H9 (cell line): Measurements from ENCODE around the gene GRB10. TPM values are rescaled to one million over a fixed set of nuclear protein-coding genes. Genes with fewer than 3 reads are reported as not detected.

Source experiments
- DNase-seq: peaks from one replicate; pipeline ENCODE4 v3.0.0-alpha.2; 2017
- H2AFZ ChIP-seq: one replicate; pipeline ENCODE4 v1.6.1; 2013; ENCODE audit warnings: mild to moderate bottlenecking, low read length, control low read depth, moderate library complexity
- H2AK5ac ChIP-seq: 2 replicates; pipeline ENCODE4 v1.6.1; 2013; ENCODE audit warnings: low read length, control low read depth, mixed read lengths; ENCODE audit not compliant: insufficient read length
- H2BK120ac ChIP-seq: one replicate; pipeline ENCODE4 v1.6.1; 2013; ENCODE audit warnings: low read depth, mild to moderate bottlenecking, low read length, control low read depth, inconsistent platforms; ENCODE audit not compliant: poor library complexity, severe bottlenecking
- H2BK12ac ChIP-seq: 2 replicates; pipeline ENCODE4 v1.6.1; 2013; ENCODE audit warnings: low read length, control low read depth, mixed read lengths, low read depth; ENCODE audit not compliant: insufficient read length
- H2BK15ac ChIP-seq: 2 replicates; pipeline ENCODE4 v1.6.1; 2013; ENCODE audit warnings: low read depth, low read length, control low read depth
- H2BK20ac ChIP-seq: one replicate; pipeline ENCODE4 v1.6.1; 2013; ENCODE audit warnings: low read depth, mild to moderate bottlenecking, low read length, control low read depth, inconsistent platforms; ENCODE audit not compliant: poor library complexity, severe bottlenecking
- H2BK5ac ChIP-seq: 2 replicates; pipeline ENCODE4 v1.6.1; 2013; ENCODE audit warnings: low read length, control low read depth, mixed read lengths; ENCODE audit not compliant: insufficient read length
- H3K14ac ChIP-seq: 2 replicates; pipeline ENCODE4 v1.6.1; 2013; ENCODE audit warnings: low read length, control low read depth; ENCODE audit not compliant: insufficient read depth
- H3K18ac ChIP-seq: 2 replicates; pipeline ENCODE4 v1.6.1; 2013; ENCODE audit warnings: low read depth, mild to moderate bottlenecking, mixed read lengths, low read length, control low read depth; ENCODE audit not compliant: insufficient read length
- H3K23ac ChIP-seq: 2 replicates; pipeline ENCODE4 v1.6.1; 2013; ENCODE audit warnings: low read length, control low read depth, mixed read lengths, low read depth; ENCODE audit not compliant: insufficient read length
- H3K23me2 ChIP-seq: 2 replicates; pipeline ENCODE4 v1.6.1; 2013; ENCODE audit warnings: low read depth, mild to moderate bottlenecking, mixed read lengths, low read length, control low read depth; ENCODE audit not compliant: insufficient read length, poor library complexity, severe bottlenecking
- H3K27ac ChIP-seq: 2 replicates; pipeline ENCODE4 v1.5.1; 2013; ENCODE audit warnings: low read length, control low read depth, mixed read lengths, low read depth; ENCODE audit not compliant: insufficient read length
- H3K27me3 ChIP-seq: 2 replicates; pipeline ENCODE4 v1.6.1; 2013; ENCODE audit warnings: low read length, control low read depth, inconsistent platforms; ENCODE audit not compliant: insufficient read depth
- H3K4ac ChIP-seq: 2 replicates; pipeline ENCODE4 v1.6.1; 2013; ENCODE audit warnings: low read depth, mild to moderate bottlenecking, control low read depth, inconsistent platforms, low read length, moderate library complexity
- H3K4me1 ChIP-seq: 2 replicates; pipeline ENCODE4 v1.6.1; 2013; ENCODE audit warnings: low read length, control low read depth, inconsistent platforms; ENCODE audit not compliant: insufficient read depth
- H3K4me2 ChIP-seq: 2 replicates; pipeline ENCODE4 v1.6.1; 2013; ENCODE audit warnings: low read length, control low read depth, mixed read lengths; ENCODE audit not compliant: insufficient read length, insufficient read depth
- H3K56ac ChIP-seq: 2 replicates; pipeline ENCODE4 v1.6.1; 2013; ENCODE audit warnings: low read depth, mild to moderate bottlenecking, mixed read lengths, low read length, control low read depth; ENCODE audit not compliant: insufficient read length
- H3K79me1 ChIP-seq: 2 replicates; pipeline ENCODE4 v1.6.1; 2013; ENCODE audit warnings: low read depth, mild to moderate bottlenecking, moderate library complexity, low read length, control low read depth, inconsistent platforms; ENCODE audit not compliant: insufficient read depth, poor library complexity, severe bottlenecking
- H3K79me2 ChIP-seq: 2 replicates; pipeline ENCODE4 v1.6.1; 2013; ENCODE audit warnings: low read length, control low read depth, inconsistent platforms; ENCODE audit not compliant: insufficient read depth
- H3K9ac ChIP-seq: 2 replicates; pipeline ENCODE4 v1.6.1; 2013; ENCODE audit warnings: low read length, control low read depth, mixed read lengths; ENCODE audit not compliant: insufficient read length; ENCODE audit errors: extremely low read depth
- H3K9me3 ChIP-seq: one replicate; pipeline ENCODE4 v1.6.1; 2013; ENCODE audit warnings: low read depth, low read length, inconsistent platforms; ENCODE audit not compliant: control insufficient read depth
- H3T11ph ChIP-seq: one replicate; pipeline ENCODE4 v1.6.1; 2013; ENCODE audit warnings: mild to moderate bottlenecking, low read length, control low read depth, inconsistent platforms
- H4K20me1 ChIP-seq: one replicate; pipeline ENCODE4 v1.6.1; 2013; ENCODE audit not compliant: control insufficient read depth, insufficient read length, insufficient read depth
- H4K5ac ChIP-seq: 2 replicates; pipeline ENCODE4 v1.6.1; 2013; ENCODE audit warnings: low read depth, mild to moderate bottlenecking, mixed read lengths, low read length, control low read depth; ENCODE audit not compliant: insufficient read length
- H4K8ac ChIP-seq: replicated peaks from 2 replicates; pipeline ENCODE4 v1.6.1; 2013; ENCODE audit warnings: low read length, control low read depth, mixed read lengths, low read depth; ENCODE audit not compliant: insufficient read length
- H4K91ac ChIP-seq: 2 replicates; pipeline ENCODE4 v1.6.1; 2013; ENCODE audit warnings: low read depth, mild to moderate bottlenecking, moderate library complexity, mixed read lengths, low read length, control low read depth; ENCODE audit not compliant: insufficient read length
- H3K27ac Mint-ChIP-seq, 3 experiments: 2 replicates in 2 of 3; 3 replicates in 1 of 3; pipeline ENCODE4 v1.8.0; 2020 to 2021; ENCODE audit warnings: mixed read lengths in 3 of 3, mild to moderate bottlenecking in 1 of 3, moderate library complexity in 1 of 3
- H3K27me3 Mint-ChIP-seq: 2 replicates; pipeline ENCODE4 v1.8.0; 2021; ENCODE audit warnings: low read depth, mild to moderate bottlenecking, moderate library complexity, mixed read lengths
- H3K36me3 Mint-ChIP-seq, 3 experiments: 2 replicates in 2 of 3; 3 replicates in 1 of 3; pipeline ENCODE4 v1.8.0; 2020 to 2021; ENCODE audit warnings: low read depth in 3 of 3, mixed read lengths in 3 of 3; ENCODE audit not compliant: insufficient read depth in 1 of 3
- H3K4me1 Mint-ChIP-seq, 2 experiments: 2 replicates each; pipeline ENCODE4 v1.8.0; 2020; ENCODE audit warnings: mixed read lengths in 2 of 2
- H3K4me3 Mint-ChIP-seq, 2 experiments: 2 replicates in 1 of 2; 3 replicates in 1 of 2; pipeline ENCODE4 v1.8.0; 2020 to 2021; ENCODE audit warnings: mild to moderate bottlenecking in 2 of 2, mixed read lengths in 2 of 2, moderate library complexity in 1 of 2
- H3K9me3 Mint-ChIP-seq, 2 experiments: 2 replicates in 1 of 2; 3 replicates in 1 of 2; pipeline ENCODE4 v1.8.0; 2020; ENCODE audit warnings: mild to moderate bottlenecking in 2 of 2, mixed read lengths in 2 of 2, moderate library complexity in 1 of 2
- WGBS: extraction: QIAGEN DNeasy Blood & Tissue Kit; methylation state at CpG from one replicate; pipeline ENCODE4 v1.1.7; 2013; ENCODE audit warnings: missing lambda C conversion rate, low lambda C conversion rate, mixed read lengths; ENCODE audit not compliant: insufficient read length; ENCODE audit errors: extremely low coverage; 5-methylcytosine and 5-hydroxymethylcytosine counted together
- total RNA-seq: library from RNA; stranded (reverse); gene quantifications from 2 replicates; pipeline ENCODE4 v1.2.1, GENCODE V29; 2021
- TF ChIP-seq, protein P1 (sequence below): fragments of 200-600 bp; sonication (generic); conservative IDR thresholded peaks from 3 replicates; pipeline ENCODE4 v1.8.0; 2021; ENCODE audit warnings: antibody characterized with exemption, mild to moderate bottlenecking

Gene GRB10
- total RNA-seq, 1 experiment from 2014 or later: 108 TPM

DNA sequence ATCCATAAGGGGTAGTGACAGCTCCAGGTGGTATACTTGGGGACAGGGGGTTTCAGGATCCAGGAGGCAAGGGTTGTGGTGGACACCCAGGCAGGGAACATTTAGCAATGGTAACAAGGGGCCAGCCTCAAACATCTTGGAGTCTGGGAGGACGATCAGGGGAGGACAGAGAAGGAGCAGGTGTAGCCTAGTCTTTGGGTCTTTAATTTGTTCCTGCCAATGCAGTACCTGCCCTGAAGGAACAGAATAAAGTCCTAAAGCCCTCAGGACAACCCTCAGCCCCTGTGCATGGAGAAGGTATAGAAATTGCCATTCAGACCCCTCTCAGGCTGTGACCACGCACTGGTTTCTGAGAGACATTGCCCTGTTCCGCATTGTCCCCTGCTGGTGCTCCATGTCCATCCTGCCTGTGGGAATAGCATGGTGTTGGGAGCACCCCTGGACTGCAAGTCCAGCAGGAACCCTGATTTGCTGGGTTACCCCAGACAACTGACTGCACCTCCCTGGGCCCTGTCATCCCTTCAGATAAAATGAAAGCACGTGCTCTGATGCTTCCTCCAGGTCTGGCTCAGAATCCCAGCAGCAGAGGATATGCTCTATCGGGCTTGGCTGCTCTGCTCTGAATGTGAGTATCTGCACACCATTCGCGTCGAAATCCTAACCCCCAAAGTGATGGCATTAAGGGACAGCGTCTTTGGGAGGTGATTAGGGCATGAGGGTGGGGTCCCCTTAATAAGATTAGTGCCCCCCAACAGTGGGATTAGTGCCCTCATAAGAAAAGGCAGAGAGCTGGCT is 241.7 kb downstream of the GRB10 start:
- Histone ChIP-seq H3K56ac (no peak overlapping the region), H3K23me2 (no peaks in the 10 kb centered on the region), H2AK5ac (no peak overlapping the region), H2BK5ac (no peak overlapping the region), H3K4me2 (no peak overlapping the region), H3K9ac (no peak overlapping the region), H3K27ac (no peak overlapping the region), H3K18ac (no peak overlapping the region), H3K4me1 (no peaks in the 10 kb centered on the region), H4K20me1 (no peaks in the 10 kb centered on the region), H2BK120ac (no peak overlapping the region), H4K8ac (no peak overlapping the region), H3K27me3 (no peaks in the 10 kb centered on the region), H3K14ac (no peak overlapping the region), H3K79me1 (no peaks in the 10 kb centered on the region), H3K9me3 (no peaks in the 10 kb centered on the region), H2BK12ac (no peak overlapping the region), H3K23ac (no peak overlapping the region), H4K91ac (no peak overlapping the region), H3T11ph (no peak overlapping the region), H2AFZ (no peak overlapping the region), H2BK20ac (no peak overlapping the region), H2BK15ac (no peak overlapping the region), H3K79me2 (no peaks in the 10 kb centered on the region), H4K5ac (no peak overlapping the region), H3K4ac (no peak overlapping the region)
- no CpG with 5 or more reads among the region's 9 CpGs for WGBS
- no peaks in the 10 kb centered on the region; the same call in 1 of the 2 replicates for H3K27me3 Mint-ChIP-seq
- TF ChIP-seq, protein P1, sequence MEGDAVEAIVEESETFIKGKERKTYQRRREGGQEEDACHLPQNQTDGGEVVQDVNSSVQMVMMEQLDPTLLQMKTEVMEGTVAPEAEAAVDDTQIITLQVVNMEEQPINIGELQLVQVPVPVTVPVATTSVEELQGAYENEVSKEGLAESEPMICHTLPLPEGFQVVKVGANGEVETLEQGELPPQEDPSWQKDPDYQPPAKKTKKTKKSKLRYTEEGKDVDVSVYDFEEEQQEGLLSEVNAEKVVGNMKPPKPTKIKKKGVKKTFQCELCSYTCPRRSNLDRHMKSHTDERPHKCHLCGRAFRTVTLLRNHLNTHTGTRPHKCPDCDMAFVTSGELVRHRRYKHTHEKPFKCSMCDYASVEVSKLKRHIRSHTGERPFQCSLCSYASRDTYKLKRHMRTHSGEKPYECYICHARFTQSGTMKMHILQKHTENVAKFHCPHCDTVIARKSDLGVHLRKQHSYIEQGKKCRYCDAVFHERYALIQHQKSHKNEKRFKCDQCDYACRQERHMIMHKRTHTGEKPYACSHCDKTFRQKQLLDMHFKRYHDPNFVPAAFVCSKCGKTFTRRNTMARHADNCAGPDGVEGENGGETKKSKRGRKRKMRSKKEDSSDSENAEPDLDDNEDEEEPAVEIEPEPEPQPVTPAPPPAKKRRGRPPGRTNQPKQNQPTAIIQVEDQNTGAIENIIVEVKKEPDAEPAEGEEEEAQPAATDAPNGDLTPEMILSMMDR: no peak
- H3K4me1 Mint-ChIP-seq: peaks cover 6 to 8% of the 10 kb centered on the region in 2 experiments; a peak in 3 of 4 replicates
- H3K36me3 Mint-ChIP-seq: no peaks in the 10 kb centered on the region; a peak in 1 of 7 replicates
- no peak overlapping the region for H3K27ac Mint-ChIP-seq
- no peak for DNase-seq
- H3K4me3 Mint-ChIP-seq: no peak overlapping the region
- no peaks in the 10 kb centered on the region for H3K9me3 Mint-ChIP-seq

Other genes starting within 250 kb of the GRB10 start
- not detected in 2 replicates for gene DDC, start 217.5 kb downstream of the GRB10 start, total RNA-seq